Common myeloid progenitor, CD34-positive (primary cell): ENCODE data around the gene DLGAP3.
A peak's percentile ranks its signal among the peaks of the same experiment; 100 is the strongest.

ENCODE experiments used
- CTCF ChIA-PET: fragments of 350-600 bp; sonication (Branson Sonifier 250); formaldehyde crosslinking; loops from one replicate; lab custom pipeline; 2021; ENCODE audit warnings: antibody characterized with exemption; lab: Charles Lee
- POLR2A ChIA-PET: fragments of 350-600 bp; sonication (Branson Sonifier 250); formaldehyde crosslinking; loops from one replicate; lab custom pipeline; 2021; ENCODE audit warnings: antibody characterized with exemption; lab: Charles Lee
- DNase-seq, 3 donors: peaks; one replicate each; pipeline versions ENCODE4 v3.0.0 to v3.0.0-alpha.2; 2013
- H3K27ac ChIP-seq, 2 experiments: 1 replicate in 1 of 2; 2 replicates in 1 of 2; pipeline ENCODE4 v1.7.0; 2013; ENCODE audit warnings: inconsistent platforms in 2 of 2, low read length in 2 of 2, mild to moderate bottlenecking in 2 of 2, low read depth in 1 of 2, moderate library complexity in 1 of 2; ENCODE audit not compliant: severe bottlenecking in 2 of 2, insufficient read depth in 1 of 2, poor library complexity in 1 of 2
- H3K27me3 ChIP-seq, 5 experiments: replicated peaks in 2 of 5; 1 replicate in 3 of 5; 2 replicates in 2 of 5; pipeline versions ENCODE4 v1.6.1 to v1.7.0; 2013; ENCODE audit warnings: low read length in 4 of 5, mild to moderate bottlenecking in 2 of 5, moderate library complexity in 2 of 5, inconsistent platforms in 1 of 5; ENCODE audit not compliant: insufficient read depth in 5 of 5, control insufficient read depth in 4 of 5
- H3K36me3 ChIP-seq, 4 experiments: 1 replicate in 2 of 4; 2 replicates in 2 of 4; pipeline versions ENCODE4 v1.6.1 to v1.7.0; 2013; ENCODE audit warnings: low read length in 3 of 4, control low read depth in 1 of 4, mild to moderate bottlenecking in 1 of 4; ENCODE audit not compliant: control insufficient read depth in 4 of 4, insufficient read depth in 4 of 4
- H3K4me1 ChIP-seq, 4 experiments: 1 replicate in 3 of 4; 2 replicates in 1 of 4; pipeline versions ENCODE4 v1.6.1 to v1.7.1; 2013; ENCODE audit warnings: low read length in 3 of 4, mild to moderate bottlenecking in 3 of 4, control low read depth in 1 of 4, inconsistent platforms in 1 of 4, moderate library complexity in 1 of 4; ENCODE audit not compliant: control insufficient read depth in 4 of 4, insufficient read depth in 4 of 4; ENCODE audit errors: control extremely low read depth in 1 of 4
- H3K4me3 ChIP-seq, 7 experiments: 1 replicate in 4 of 7; 2 replicates in 3 of 7; pipeline versions ENCODE4 v1.5.1 to v1.7.0; 2013; ENCODE audit warnings: mild to moderate bottlenecking in 7 of 7, low read length in 6 of 7, moderate library complexity in 6 of 7, inconsistent platforms in 2 of 7, low read depth in 2 of 7, control low read depth in 1 of 7; ENCODE audit not compliant: insufficient read depth in 4 of 7, control insufficient read depth in 1 of 7; ENCODE audit errors: extremely low read depth in 1 of 7
- H3K9me3 ChIP-seq, 5 experiments: 1 replicate in 4 of 5; 2 replicates in 1 of 5; pipeline versions ENCODE4 v1.6.1 to v1.7.1; 2013; ENCODE audit warnings: low read length in 4 of 5, mild to moderate bottlenecking in 2 of 5, inconsistent platforms in 1 of 5, low read depth in 1 of 5, moderate library complexity in 1 of 5; ENCODE audit not compliant: control insufficient read depth in 4 of 5, insufficient read depth in 2 of 5; ENCODE audit errors: control extremely low read depth in 1 of 5
- WGBS: methylation state at CpG from one replicate; pipeline ENCODE4 v1.1.5; 2013; ENCODE audit not compliant: insufficient coverage; 5-methylcytosine and 5-hydroxymethylcytosine counted together

The DLGAP3 gene

DNA sequence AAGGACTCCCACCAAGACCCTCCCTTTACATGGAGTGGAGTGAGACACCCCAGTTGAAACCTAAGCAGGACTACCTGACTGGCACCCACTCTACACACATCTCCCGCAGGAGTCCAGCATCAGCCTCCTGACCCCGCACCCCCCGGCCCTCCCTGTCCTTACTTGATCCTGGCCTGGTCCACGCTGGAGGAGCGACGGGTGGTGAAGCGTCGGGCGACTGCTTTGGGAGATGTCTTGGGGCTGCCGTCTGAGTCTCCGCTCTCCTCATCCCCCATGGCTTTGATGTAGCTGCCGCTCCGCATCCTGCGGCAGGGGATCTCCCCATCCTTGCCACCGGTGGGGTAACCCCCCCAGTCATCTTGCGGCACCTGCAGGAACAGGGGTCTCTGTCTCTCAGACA lies 29.5 kb downstream of the DLGAP3 start:
- no peaks in the 10 kb centered on the region for H3K36me3 ChIP-seq
- 98% methylated on average over 16 of the region's 16 CpGs for WGBS
- DNase-seq = no peak
- H3K9me3 ChIP-seq = no peaks in the 10 kb centered on the region
- POLR2A ChIA-PET = no interaction called here
- H3K27ac ChIP-seq = no peak overlapping the region
- CTCF ChIA-PET = no interaction called here
- H3K4me1 ChIP-seq = no peaks in the 10 kb centered on the region
- H3K27me3 ChIP-seq = peaks cover 0 to 12% (median 7%) of the 10 kb centered on the region in 5 experiments
- H3K4me3 ChIP-seq = no peak overlapping the region

DNA sequence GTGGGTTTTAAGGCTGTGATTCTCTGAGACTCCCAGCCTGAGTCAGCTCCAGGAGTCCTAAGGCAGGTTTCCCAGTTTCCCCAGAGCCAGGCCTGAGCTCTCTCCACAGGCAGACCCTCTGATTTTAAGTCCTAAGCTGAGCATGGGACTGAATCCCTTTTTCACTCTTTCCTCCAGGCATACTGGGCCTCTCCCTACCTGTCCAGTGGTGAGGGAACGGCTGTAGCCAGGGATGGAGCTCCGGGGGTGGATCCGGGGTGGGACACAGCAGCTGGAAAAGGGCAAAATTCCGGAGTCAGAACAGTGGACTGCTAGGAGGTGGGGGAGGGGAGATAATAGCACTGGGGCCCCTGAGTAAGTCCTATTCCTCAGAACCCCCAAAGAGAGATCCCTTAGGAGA lies 30.0 kb downstream of the DLGAP3 start:
- no peak for DNase-seq
- CTCF ChIA-PET = no interaction called here
- Histone ChIP-seq H3K36me3 (no peaks in the 10 kb centered on the region), H3K9me3 (no peaks in the 10 kb centered on the region), H3K27me3 (peaks cover 0 to 12% (median 7%) of the 10 kb centered on the region in 5 experiments), H3K27ac (no peak overlapping the region), H3K4me1 (no peaks in the 10 kb centered on the region), H3K4me3 (no peak overlapping the region)
- POLR2A ChIA-PET = no interaction called here
- WGBS = 100% methylated on average over 2 of the region's 4 CpGs

DNA sequence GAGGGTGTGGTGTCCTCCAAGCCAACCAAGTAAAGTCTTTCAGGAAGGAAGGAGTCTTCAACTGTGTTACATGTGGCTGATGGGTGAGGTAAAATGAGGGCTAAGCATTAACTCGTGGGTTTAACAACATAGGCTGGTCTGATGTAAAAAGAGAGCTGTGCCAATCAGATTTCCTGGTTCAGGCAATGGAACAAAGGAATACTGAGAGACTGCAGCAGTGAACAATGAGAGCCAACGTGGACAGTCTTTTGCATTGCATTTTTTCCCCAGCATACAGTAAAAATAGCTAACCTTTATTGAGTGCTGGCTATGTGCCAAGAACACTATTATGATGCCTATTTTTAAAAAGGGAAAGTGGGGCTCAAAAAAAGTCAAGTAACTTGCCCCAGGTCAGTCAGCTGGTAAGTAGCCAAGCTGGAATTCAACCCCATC lies 31.1 kb downstream of the DLGAP3 start:
- POLR2A ChIA-PET = no interaction called here
- Histone ChIP-seq H3K9me3 (peaks cover 0 to 6% (median 0%) of the 10 kb centered on the region in 5 experiments), H3K4me3 (no peak overlapping the region), H3K27ac (no peak overlapping the region), H3K27me3 (peaks cover 0 to 12% (median 7%) of the 10 kb centered on the region in 5 experiments), H3K4me1 (no peaks in the 10 kb centered on the region), H3K36me3 (no peaks in the 10 kb centered on the region)
- DNase-seq = no peak
- 50% methylated on average over 1 of the region's 2 CpGs for WGBS
- CTCF ChIA-PET = no interaction called here

DNA sequence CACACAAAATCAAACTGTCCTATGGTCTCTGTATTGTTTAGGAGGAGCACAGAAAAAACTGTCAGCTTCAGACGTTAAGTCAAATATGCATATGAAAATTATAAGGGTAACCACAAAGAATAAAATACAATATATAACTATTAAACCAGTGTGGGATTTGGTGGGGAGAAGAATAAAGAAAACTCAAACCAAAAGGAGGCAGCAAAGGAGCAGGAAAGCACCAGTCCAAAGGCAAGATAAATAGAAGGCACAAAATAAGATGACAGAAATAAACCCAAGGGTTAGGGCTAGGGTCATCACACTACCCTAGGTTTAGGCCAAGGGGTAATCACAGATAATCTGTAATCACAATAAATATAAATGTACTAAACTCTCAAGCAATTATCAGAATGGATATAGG lies 32.8 kb downstream of the DLGAP3 start:
- CTCF ChIA-PET = no interaction called here
- WGBS = no CpG with 5 or more reads among the region's 1 CpG
- Histone ChIP-seq H3K4me1 (no peaks in the 10 kb centered on the region), H3K4me3 (no peak overlapping the region), H3K27ac (no peak overlapping the region), H3K9me3 (peaks cover 0 to 18% (median 3%) of the 10 kb centered on the region in 5 experiments), H3K27me3 (peaks cover 0 to 7% (median 2%) of the 10 kb centered on the region in 5 experiments), H3K36me3 (no peaks in the 10 kb centered on the region)
- POLR2A ChIA-PET = no interaction called here
- peak in 1 of 3 donors; percentile 2 for DNase-seq

DNA sequence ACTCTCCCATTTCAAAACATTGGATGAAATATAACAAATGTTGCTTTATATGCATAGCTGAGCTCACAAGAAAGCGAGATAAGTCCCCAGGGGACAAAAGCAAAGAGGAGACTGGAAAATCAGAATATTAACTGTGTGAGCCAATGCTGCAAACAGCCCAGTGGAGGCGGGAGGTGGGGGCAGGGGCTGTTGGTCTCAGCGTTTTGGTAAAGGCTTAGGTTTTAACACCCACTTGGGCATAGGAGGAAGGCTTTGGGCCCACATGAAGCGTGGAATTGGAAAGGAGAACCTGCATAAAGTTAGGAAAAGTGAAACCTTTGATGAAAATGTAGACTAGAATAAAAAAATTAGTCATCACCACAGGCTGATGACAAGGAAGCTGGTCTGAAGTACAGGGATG lies 39.7 kb downstream of the DLGAP3 start:
- H3K36me3 ChIP-seq = no peaks in the 10 kb centered on the region
- no peak overlapping the region for H3K27ac ChIP-seq
- peaks cover 8 to 35% (median 21%) of the 10 kb centered on the region in 5 experiments for H3K27me3 ChIP-seq
- 81% methylated on average over 3 of the region's 4 CpGs for WGBS
- ChIA-PET CTCF (no interaction called here), POLR2A (no interaction called here)
- DNase-seq = no peak
- peaks cover 0 to 18% (median 6%) of the 10 kb centered on the region in 5 experiments for H3K9me3 ChIP-seq
- H3K4me3 ChIP-seq = no peak overlapping the region
- peaks cover 0 to 13% (median 8%) of the 10 kb centered on the region in 4 experiments for H3K4me1 ChIP-seq

DNA sequence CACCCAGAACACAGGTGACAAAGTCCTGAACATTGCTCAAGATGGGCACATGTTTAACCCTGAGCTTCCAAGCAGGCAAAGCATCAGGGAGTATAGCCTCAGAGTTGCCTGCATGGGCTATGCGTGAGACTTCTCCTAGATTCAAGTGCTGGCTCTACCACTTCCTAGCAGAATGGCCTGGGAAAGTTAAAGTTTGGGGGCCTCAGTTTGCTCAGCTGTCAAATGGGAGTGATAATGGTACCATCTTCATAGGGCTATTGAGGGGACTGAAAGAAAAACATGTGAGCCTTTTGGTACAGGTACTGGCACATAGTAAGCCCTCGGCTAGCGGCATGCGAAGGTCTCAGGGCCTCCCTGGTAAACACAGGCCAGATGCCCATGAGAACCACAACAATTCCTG lies 41.9 kb downstream of the DLGAP3 start:
- CTCF ChIA-PET = interaction anchor here (1.0 to 1.1 kb wide), 2 partner anchors 30 to 101 kb away, joined by 3 to 4 read pairs; no protein-coding TSS in a partner anchor

DNA sequence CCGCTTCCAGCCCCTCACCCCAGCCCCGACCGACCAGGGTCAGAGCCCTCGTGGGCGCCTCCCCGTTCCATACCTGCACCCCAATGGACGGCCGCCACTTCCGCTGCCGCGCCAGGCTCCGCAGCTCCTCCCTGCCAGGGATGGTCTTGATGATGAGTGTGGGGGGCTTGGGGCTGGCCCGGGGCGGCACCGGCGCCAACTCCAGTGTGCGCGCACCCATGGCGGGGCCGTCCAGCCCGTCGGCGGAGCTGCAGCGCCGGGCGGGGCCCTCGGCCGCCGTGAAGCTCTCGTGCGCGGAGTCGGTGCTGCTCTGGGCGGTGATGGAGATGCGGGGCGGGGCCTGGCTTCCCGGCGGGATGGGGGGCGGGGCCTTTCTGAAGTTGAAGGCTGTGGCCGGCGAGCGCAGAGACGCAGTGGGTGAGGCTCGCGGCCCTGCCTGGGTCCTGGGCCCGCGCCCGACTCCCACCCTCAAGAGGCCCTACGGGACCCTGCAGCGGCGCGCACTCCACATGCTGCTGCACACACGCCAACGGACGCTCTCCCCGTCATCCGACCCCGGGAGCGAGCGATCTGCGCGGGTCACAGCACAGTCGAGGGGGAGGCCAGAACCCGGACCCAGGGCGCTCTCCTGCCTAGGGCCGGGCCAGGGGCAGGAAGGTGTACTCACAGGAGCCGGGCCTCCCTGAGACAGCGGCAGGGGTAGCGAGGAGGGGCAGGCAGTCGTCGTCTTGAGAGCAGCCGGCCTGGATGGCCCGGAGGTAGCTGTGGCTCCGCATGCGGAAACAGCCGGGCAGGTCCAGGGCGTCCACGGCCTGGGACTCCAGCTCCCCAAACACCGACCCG lies 43.8 kb downstream of the DLGAP3 start:
- H3K4me1 ChIP-seq = peaks cover 0 to 13% (median 8%) of the 10 kb centered on the region in 4 experiments
- peaks cover 13 to 63% (median 31%) of the 10 kb centered on the region in 5 experiments for H3K27me3 ChIP-seq
- no peaks in the 10 kb centered on the region for H3K36me3 ChIP-seq
- WGBS = 3% methylated on average over 62 of the region's 80 CpGs
- DNase-seq = peak in 2 of 3 donors; percentile 40 to 49
- H3K9me3 ChIP-seq = peaks cover 0 to 5% (median 3%) of the 10 kb centered on the region in 5 experiments
- H3K4me3 ChIP-seq = peak overlapping the region in 5 of 7 experiments; percentile 13 to 68 (median 62)
- no peak overlapping the region for H3K27ac ChIP-seq
- CTCF ChIA-PET = interaction anchor here (1.6 to 3.1 kb wide), 2 partner anchors 19 to 23 kb away, joined by 3 to 13 read pairs; no protein-coding TSS in a partner anchor
- POLR2A ChIA-PET = no interaction called here

More for the DNA sequence above, 41.9 kb downstream of the DLGAP3 start:
- Histone ChIP-seq H3K27me3 (peaks cover 13 to 55% (median 31%) of the 10 kb centered on the region in 5 experiments), H3K4me3 (no peak overlapping the region), H3K27ac (no peak overlapping the region), H3K36me3 (no peaks in the 10 kb centered on the region), H3K4me1 (peaks cover 0 to 13% (median 8%) of the 10 kb centered on the region in 4 experiments), H3K9me3 (peaks cover 0 to 8% (median 4%) of the 10 kb centered on the region in 5 experiments)
- no peak for DNase-seq
- POLR2A ChIA-PET = interaction anchor here (1.1 kb wide), 1 partner anchor 21 kb away, joined by 3 read pairs; no protein-coding TSS in a partner anchor
- WGBS = 100% methylated on average over 4 of the region's 4 CpGs
